GM13976 (cell line): Measurements from ENCODE around the gene HINFP.

Experiments used
- DNase-seq: peaks from one replicate; pipeline ENCODE4 v3.0.0; 2012; ENCODE audit warnings: low spot score
- in situ Hi-C: fragments of 300-500 bp; cut with MboI; formaldehyde crosslinking; loops from one replicate; pipeline ENCODE4 v1.12.0; 2022; ENCODE audit warnings: low sequenced_read_pairs, mixed read lengths, inconsistent platforms; ENCODE audit not compliant: unreplicated experiment
- TF ChIP-seq, protein P1 (sequence below): IDR thresholded peaks from 2 replicates; pipeline ENCODE4 v1.5.1; 2012; ENCODE audit warnings: borderline replicate concordance, mild to moderate bottlenecking; ENCODE audit not compliant: insufficient read depth; ENCODE audit errors: extremely low read depth, missing control alignments, control extremely low read depth

HINFP gene

GRCh38 chr11:119091966-119092879 is 29.2 kb upstream of the HINFP start:
- DNase-seq: no peak
- in situ Hi-C loops: no loop called here

DNA sequence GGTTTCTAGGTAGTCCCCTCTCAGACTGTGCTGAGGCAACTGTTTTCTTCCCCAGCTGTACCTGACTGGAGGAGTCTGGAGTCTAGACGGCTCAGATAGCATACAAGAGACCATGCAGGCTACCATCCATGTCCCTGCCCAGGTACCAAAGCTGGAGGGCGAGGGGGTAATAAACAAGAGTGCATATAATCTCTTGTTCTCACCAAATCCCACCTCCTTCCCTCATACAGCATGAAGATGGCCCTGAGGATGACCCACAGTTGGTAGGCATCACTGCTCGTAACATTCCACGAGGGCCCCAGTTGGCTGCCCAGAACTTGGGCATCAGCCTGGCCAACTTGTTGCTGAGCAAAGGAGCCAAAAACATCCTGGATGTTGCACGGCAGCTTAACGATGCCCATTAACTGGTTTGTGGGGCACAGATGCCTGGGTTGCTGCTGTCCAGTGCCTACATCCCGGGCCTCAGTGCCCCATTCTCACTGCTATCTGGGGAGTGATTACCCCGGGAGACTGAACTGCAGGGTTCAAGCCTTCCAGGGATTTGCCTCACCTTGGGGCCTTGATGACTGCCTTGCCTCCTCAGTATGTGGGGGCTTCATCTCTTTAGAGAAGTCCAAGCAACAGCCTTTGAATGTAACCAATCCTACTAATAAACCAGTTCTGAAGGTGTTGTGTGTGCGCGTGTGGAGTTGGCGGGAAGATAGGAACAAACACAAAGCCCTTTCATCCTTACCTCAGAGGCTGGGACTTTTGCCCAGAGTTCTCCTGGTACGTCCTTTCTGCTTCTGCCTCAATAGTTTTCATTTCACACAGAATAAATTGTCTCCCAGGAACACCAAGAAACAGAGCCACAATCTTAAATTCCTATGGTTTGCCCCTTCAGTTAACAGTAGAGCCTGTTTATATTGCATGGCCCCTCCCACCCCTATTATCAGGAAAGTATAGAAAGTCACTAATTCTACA is 28.2 kb upstream of the HINFP start:
- TF ChIP-seq, protein P1, sequence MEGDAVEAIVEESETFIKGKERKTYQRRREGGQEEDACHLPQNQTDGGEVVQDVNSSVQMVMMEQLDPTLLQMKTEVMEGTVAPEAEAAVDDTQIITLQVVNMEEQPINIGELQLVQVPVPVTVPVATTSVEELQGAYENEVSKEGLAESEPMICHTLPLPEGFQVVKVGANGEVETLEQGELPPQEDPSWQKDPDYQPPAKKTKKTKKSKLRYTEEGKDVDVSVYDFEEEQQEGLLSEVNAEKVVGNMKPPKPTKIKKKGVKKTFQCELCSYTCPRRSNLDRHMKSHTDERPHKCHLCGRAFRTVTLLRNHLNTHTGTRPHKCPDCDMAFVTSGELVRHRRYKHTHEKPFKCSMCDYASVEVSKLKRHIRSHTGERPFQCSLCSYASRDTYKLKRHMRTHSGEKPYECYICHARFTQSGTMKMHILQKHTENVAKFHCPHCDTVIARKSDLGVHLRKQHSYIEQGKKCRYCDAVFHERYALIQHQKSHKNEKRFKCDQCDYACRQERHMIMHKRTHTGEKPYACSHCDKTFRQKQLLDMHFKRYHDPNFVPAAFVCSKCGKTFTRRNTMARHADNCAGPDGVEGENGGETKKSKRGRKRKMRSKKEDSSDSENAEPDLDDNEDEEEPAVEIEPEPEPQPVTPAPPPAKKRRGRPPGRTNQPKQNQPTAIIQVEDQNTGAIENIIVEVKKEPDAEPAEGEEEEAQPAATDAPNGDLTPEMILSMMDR: no peak
- DNase-seq: no peak

More at GRCh38 chr11:119091966-119092879, 29.2 kb upstream of the HINFP start:
- TF ChIP-seq, protein P1: no peak

GRCh38 chr11:119093942-119094815 is 27.2 kb upstream of the HINFP start:
- TF ChIP-seq, protein P1: no peak
- in situ Hi-C loops: no loop called here
- peak; percentile 48 for DNase-seq

More for the DNA sequence above, 28.2 kb upstream of the HINFP start:
- in situ Hi-C loops: no loop called here

- TF ChIP-seq, protein P1: peak; percentile 89
- DNase-seq: peak; percentile 73
- in situ Hi-C loops: no loop called here
Measured at GRCh38 chr11:119094816-119095065, 26.6 kb upstream of the HINFP start.

DNA sequence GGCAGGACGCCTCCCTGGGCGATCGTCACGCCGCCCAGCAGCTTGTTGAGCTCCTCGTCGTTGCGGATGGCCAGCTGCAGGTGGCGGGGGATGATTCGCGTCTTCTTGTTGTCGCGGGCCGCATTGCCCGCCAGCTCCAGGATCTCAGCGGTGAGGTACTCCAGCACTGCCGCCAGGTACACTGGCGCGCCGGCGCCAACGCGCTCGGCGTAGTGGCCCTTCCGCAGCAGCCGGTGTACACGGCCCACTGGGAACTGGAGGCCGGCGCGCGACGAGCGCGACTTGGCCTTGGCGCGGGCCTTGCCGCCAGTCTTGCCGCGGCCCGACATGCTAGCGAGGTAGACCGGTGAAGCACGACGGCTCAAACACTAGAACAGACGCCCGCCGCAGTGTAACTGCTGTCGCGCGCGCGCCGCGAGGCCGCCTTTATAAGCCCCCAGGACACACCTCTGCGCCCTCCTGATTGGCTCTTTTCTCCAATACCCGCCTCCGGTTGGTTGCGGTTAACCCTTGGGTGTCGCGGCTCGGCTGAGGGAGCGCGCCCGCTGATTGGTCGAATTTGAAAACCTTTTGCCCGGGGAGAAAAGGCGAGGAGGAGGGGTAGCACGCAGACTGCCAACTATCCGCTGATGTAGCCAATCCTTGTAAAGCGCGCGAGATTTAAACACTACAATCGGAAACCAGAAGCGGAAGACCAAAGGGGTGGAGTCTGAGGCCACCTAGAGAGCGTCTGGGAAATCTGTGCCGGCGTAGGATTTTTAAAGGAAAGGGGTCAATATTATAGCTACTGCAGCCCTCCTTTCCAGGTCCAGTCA is 26.1 kb upstream of the HINFP start:
- in situ Hi-C loops: no loop called here
- DNase-seq: peak; percentile 97
- TF ChIP-seq, protein P1: no peak
